Lung (tissue), 12 donors: ENCODE data around the gene CFAP97. TPM values are rescaled to one million over a fixed set of nuclear protein-coding genes. Genes with fewer than 3 reads are reported as not detected.

Experiments used
- ATAC-seq: fragments of 200-7000 bp; cut with Tn5 transposase; one replicate; pipeline ENCODE4 v1.9.1; 2020; ENCODE audit warnings: moderate number of reproducible peaks; ENCODE audit not compliant: insufficient read depth, low FRiP score
- DNase-seq, 3 donors: peaks; one replicate each; pipeline ENCODE4 v3.0.0-alpha.2; 2013 to 2017
- H3K27ac ChIP-seq, 2 donors: one replicate each; pipeline ENCODE4 v1.5.1; 2013; ENCODE audit warnings: mild to moderate bottlenecking in 2 of 2, moderate library complexity in 2 of 2, control low read depth in 1 of 2, inconsistent platforms in 1 of 2, low read depth in 1 of 2, low read length in 1 of 2
- H3K27me3 ChIP-seq, 3 donors: one replicate each; pipeline ENCODE4 v1.5.1; 2013; ENCODE audit warnings: low read length in 2 of 3; ENCODE audit not compliant: control insufficient read depth in 3 of 3, insufficient read depth in 3 of 3
- H3K36me3 ChIP-seq, 4 donors: one replicate each; pipeline ENCODE4 v1.5.1; 2013; ENCODE audit warnings: low read length in 4 of 4, mild to moderate bottlenecking in 1 of 4, moderate library complexity in 1 of 4; ENCODE audit not compliant: control insufficient read depth in 4 of 4, insufficient read depth in 4 of 4
- H3K4me1 ChIP-seq, 5 donors: one replicate each; pipeline ENCODE4 v1.5.1; 2013; ENCODE audit warnings: low read length in 5 of 5, mild to moderate bottlenecking in 2 of 5, moderate library complexity in 1 of 5; ENCODE audit not compliant: control insufficient read depth in 5 of 5, insufficient read depth in 5 of 5
- H3K4me3 ChIP-seq: one replicate; pipeline ENCODE4 v1.5.1; 2013; ENCODE audit warnings: mild to moderate bottlenecking, control low read depth, moderate library complexity
- H3K9ac ChIP-seq, 2 donors: one replicate each; pipeline ENCODE4 v1.5.1; 2013; ENCODE audit warnings: low read length in 2 of 2, control low read depth in 1 of 2; ENCODE audit not compliant: insufficient read depth in 1 of 2
- H3K9me3 ChIP-seq, 4 donors: one replicate each; pipeline ENCODE4 v1.5.1; 2013; ENCODE audit warnings: low read length in 3 of 4, mild to moderate bottlenecking in 1 of 4, moderate library complexity in 1 of 4; ENCODE audit not compliant: control insufficient read depth in 4 of 4, insufficient read depth in 3 of 4
- CTCF ChIP-seq: IDR thresholded peaks from 2 replicates; pipeline ENCODE4 v1.5.1; 2012; ENCODE audit warnings: mild to moderate bottlenecking; ENCODE audit errors: control extremely low read depth, extremely low read depth
- WGBS, 2 donors: extraction: QIAGEN DNeasy Blood & Tissue Kit; methylation state at CpG; one replicate each; pipeline ENCODE4 v1.1.7; 2013; 5-methylcytosine and 5-hydroxymethylcytosine counted together
- polyA plus RNA-seq, 2 donors: library from polyadenylated mRNA; stranded (reverse); fragments of 200-250 nt; gene quantifications; one replicate each; pipeline ENCODE4 v1.2.1, GENCODE V29; 2013
- total RNA-seq, 2 donors: library from RNA; depleted of rRNA in 1 of 2; stranded (reverse); fragments of >200 nt in 1 of 2; gene quantifications; one replicate each; pipeline ENCODE4 v1.2.1, GENCODE V29; 2014 to 2021
- donor health status: control.
- donor health status: control.
- donor health status: Bipolar disorder and iron deficiency.
- donor health status: healthy.
- donor health status: DM: yes; HTN: yes; CAD: no.

Gene CFAP97
- total and polyA plus RNA-seq, 4 donors = 5.4 to 39.2 (median 22.0) TPM

DNA sequence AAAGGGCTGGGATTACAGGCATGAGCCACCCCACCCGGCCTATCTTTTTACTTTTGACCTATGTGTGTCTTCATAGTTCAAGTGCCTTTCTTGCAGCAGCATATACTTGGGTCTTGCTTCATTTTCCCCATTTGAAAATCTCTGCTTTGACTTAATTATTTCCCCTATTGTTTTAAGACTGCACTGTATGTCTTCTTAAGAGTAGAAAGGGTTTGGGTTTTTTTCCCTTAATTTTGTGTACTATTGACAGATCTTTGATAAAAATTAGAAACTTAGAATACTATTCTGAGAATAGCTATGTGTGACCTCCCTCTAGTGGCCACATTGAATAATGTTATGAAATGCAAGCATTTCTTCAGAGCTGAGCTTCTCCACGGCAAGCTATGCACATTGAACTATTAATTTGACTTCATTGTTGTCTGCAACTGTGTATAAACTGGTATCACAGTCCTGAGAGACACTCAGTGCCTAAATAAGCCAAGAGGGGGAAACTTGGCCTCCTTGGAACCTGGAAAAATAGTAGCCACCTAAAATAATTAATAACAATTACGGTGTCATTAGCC lies 69.4 kb downstream of the CFAP97 start:
- peak; percentile 69 for TF ChIP-seq CTCF
- Histone ChIP-seq H3K4me3 (no peak overlapping the region), H3K9ac (no peak overlapping the region), H3K36me3 (no peaks in the 10 kb centered on the region), H3K9me3 (no peaks in the 10 kb centered on the region), H3K27me3 (no peaks in the 10 kb centered on the region), H3K4me1 (peaks cover 0 to 7% (median 0%) of the 10 kb centered on the region in 5 donors), H3K27ac (no peak overlapping the region)
- 35 to 47% methylated on average over 3 of the region's 3 CpGs for WGBS, 2 donors
- no peak for ATAC-seq
- peak in 2 of 3 donors; percentile 73 to 77 for DNase-seq

DNA sequence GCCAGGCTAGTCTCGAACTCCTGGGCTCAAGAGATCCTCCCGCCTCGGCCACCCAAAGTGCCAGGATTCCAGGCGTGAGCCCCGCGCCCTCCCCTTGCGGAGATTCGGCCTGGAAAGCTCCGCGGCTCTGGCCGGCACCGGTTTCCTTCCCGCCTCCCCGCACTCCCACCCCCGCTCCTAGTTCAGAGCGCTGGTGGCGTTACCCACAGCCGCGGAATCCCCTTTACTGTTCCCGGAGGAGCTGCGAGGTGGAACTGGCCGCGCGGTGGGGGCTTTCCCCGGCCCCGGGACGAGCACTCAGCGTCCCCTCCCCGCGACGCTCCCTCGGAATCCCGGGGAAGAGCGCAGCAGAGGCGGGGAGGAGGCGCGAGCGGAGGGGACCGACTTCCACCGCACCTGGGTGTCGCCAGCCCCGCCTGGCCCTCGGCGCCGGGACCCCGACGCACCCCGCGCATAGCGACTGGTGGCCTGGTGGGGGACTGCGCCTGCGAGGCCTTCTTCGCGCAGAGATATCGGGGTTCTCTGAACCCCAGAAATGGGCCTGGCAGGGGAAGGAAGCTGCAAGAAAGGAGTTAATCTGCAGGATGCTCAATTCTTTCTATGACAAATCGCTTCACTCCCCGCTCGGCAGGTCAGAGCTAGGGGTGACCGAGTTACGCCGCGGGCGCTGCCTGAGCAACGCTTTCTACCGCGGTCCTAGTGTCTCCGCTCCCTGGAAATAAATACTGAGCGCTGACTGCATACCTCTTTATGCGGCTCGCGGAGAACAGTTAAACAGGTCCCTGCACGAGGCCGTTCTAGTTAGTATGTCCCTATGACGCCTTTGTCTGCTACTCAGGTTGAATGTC lies 75.3 kb downstream of the CFAP97 start:
- 1 to 2% methylated on average over 70 to 74 of the region's 74 CpGs for WGBS, 2 donors

GRCh38 chr4:185127021-185127925 lies 76.5 kb downstream of the CFAP97 start:
- Histone ChIP-seq H3K36me3 (no peaks in the 10 kb centered on the region), H3K9me3 (no peaks in the 10 kb centered on the region), H3K27me3 (peaks cover 0 to 5% (median 3%) of the 10 kb centered on the region in 3 donors), H3K9ac (peak overlapping the region in 1 of 2 donors; percentile 25), H3K4me3 (peak overlapping the region; percentile 41), H3K27ac (peak overlapping the region; percentile 33 to 88), H3K4me1 (peaks cover 0 to 11% (median 0%) of the 10 kb centered on the region in 5 donors)
- 10% methylated on average over 56 to 64 of the region's 64 CpGs for WGBS, 2 donors
- peak; percentile 16 for ATAC-seq
- peak; percentile 39 to 51 (median 46) for DNase-seq
- no peak for TF ChIP-seq CTCF

More for the DNA sequence above, 75.3 kb downstream of the CFAP97 start:
- peak; percentile 39 for ATAC-seq
- no peak for TF ChIP-seq CTCF
- no peaks in the 10 kb centered on the region for H3K36me3 ChIP-seq
- DNase-seq = peak; percentile 43 to 47 (median 46)
- peak overlapping the region; percentile 47 for H3K4me3 ChIP-seq
- peaks cover 0 to 11% (median 0%) of the 10 kb centered on the region in 5 donors for H3K4me1 ChIP-seq
- peaks cover 0 to 5% (median 3%) of the 10 kb centered on the region in 3 donors for H3K27me3 ChIP-seq
- H3K9ac ChIP-seq = peak overlapping the region in 1 of 2 donors; percentile 10
- no peaks in the 10 kb centered on the region for H3K9me3 ChIP-seq
- H3K27ac ChIP-seq = peak overlapping the region; percentile 57 to 90
